HG03139 (cell line): ENCODE results near the gene SLC44A3.

Experiments
- ATAC-seq: cut with Tn5 transposase; IDR thresholded peaks from one replicate; pipeline ENCODE4 v1.9.1; 2021; ENCODE audit not compliant: unreplicated experiment

SLC44A3 gene

GRCh38 chr1:94819945-94820746 is at the start of gene SLC44A3:
SLC44A3 (plus strand) TSS chr1:94820357; CDS start chr1:94820452, 95 bp downstream.
- ATAC-seq: no peak

- ATAC-seq: no peak
These were observed 47.9 kb upstream of the SLC44A3 start for GRCh38 chr1:94772230-94772641.

GRCh38 chr1:94772845-94773244 is 47.3 kb upstream of the SLC44A3 start:
- ATAC-seq: no peak

GRCh38 chr1:94773296-94773809 is 46.8 kb upstream of the SLC44A3 start:
- no peak for ATAC-seq

GRCh38 chr1:94773931-94774422 is 46.2 kb upstream of the SLC44A3 start:
- ATAC-seq: no peak

GRCh38 chr1:94776474-94776873 is 43.7 kb upstream of the SLC44A3 start:
- ATAC-seq: no peak

GRCh38 chr1:94777281-94777680 is 42.9 kb upstream of the SLC44A3 start:
- no peak for ATAC-seq

- ATAC-seq: no peak
These were observed 41.3 kb upstream of the SLC44A3 start for GRCh38 chr1:94778808-94779207.

- ATAC-seq: no peak
These were observed 36.6 kb upstream of the SLC44A3 start for GRCh38 chr1:94783342-94784189.

GRCh38 chr1:94784190-94784515 is 36.0 kb upstream of the SLC44A3 start:
- ATAC-seq: no peak

GRCh38 chr1:94787691-94788090 is 32.5 kb upstream of the SLC44A3 start:
- ATAC-seq: no peak

- ATAC-seq: no peak
These were observed 29.9 kb upstream of the SLC44A3 start for GRCh38 chr1:94790246-94790645.

GRCh38 chr1:94790670-94791069 is 29.5 kb upstream of the SLC44A3 start:
- no peak for ATAC-seq

GRCh38 chr1:94792473-94793295 is 27.5 kb upstream of the SLC44A3 start:
- peak; percentile 94 for ATAC-seq

- ATAC-seq: no peak
These were observed 26.9 kb upstream of the SLC44A3 start for GRCh38 chr1:94793296-94793656.

GRCh38 chr1:94795434-94795833 is 24.7 kb upstream of the SLC44A3 start:
- ATAC-seq: peak; percentile 55

GRCh38 chr1:94796266-94796665 is 23.9 kb upstream of the SLC44A3 start:
- no peak for ATAC-seq

GRCh38 chr1:94797291-94797690 is 22.9 kb upstream of the SLC44A3 start:
- no peak for ATAC-seq

- ATAC-seq: no peak
These were observed 22.1 kb upstream of the SLC44A3 start for GRCh38 chr1:94798054-94798453.

GRCh38 chr1:94798462-94798861 is 21.7 kb upstream of the SLC44A3 start:
- ATAC-seq: no peak

- ATAC-seq: no peak
These were observed 21.0 kb upstream of the SLC44A3 start for GRCh38 chr1:94799206-94799605.
